ENCODE results near the gene ZNF283.
"Not testable (repeated sequence)": the region's sequence is repeated elsewhere in the genome, so short reads cannot be mapped to it uniquely, and the experiment has no call there.

The ZNF283 gene

GRCh38 chr19:43804432-43804831, 22.7 kb upstream of the ZNF283 start:
- TF ChIP-seq ZNF146 (tag by site-specific recombination; IDR thresholded peaks at IDR 0.05) (no peak), ZNF155 (tag by site-specific recombination; IDR thresholded peaks at IDR 0.05) (no peak), ZNF239 (tag by site-specific recombination; IDR thresholded peaks at IDR 0.05) (no peak), IKZF3 (tag by site-specific recombination; IDR thresholded peaks at IDR 0.05) (no peak)
- TF ChIP-seq, protein P1, sequence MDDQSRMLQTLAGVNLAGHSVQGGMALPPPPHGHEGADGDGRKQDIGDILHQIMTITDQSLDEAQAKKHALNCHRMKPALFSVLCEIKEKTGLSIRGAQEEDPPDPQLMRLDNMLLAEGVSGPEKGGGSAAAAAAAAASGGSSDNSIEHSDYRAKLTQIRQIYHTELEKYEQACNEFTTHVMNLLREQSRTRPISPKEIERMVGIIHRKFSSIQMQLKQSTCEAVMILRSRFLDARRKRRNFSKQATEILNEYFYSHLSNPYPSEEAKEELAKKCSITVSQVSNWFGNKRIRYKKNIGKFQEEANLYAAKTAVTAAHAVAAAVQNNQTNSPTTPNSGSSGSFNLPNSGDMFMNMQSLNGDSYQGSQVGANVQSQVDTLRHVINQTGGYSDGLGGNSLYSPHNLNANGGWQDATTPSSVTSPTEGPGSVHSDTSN (CRISPR knock-in tag; IDR thresholded peaks at IDR 0.05): no peak
- ChIA-PET POLR2A (no interaction called here), CTCF (interaction anchor here (0.7 kb wide), 1 partner anchor 372 kb away, joined by 3 read pairs; no protein-coding TSS in a partner anchor)
- no peaks in the 10 kb centered on the region; a peak in 2 of 3 replicates for H3K36me3 ChIP-seq (ENCODE audit: control insufficient read depth in 2 of 2, insufficient read depth in 1 of 2, low read length in 2 of 2)
- H3K4me3 ChIP-seq (ENCODE audit: low read depth, low read length): no peak overlapping the region
- no peaks in the 10 kb centered on the region for H3K4me1 ChIP-seq (ENCODE audit: control insufficient read depth, insufficient read depth, low read length)
- peaks cover 3% of the 10 kb centered on the region for H3K9me3 ChIP-seq (ENCODE audit: control insufficient read depth, insufficient read depth, low read depth, low read length)
- H3K27ac ChIP-seq (ENCODE audit: extremely low read depth, low read depth, low read length): no peak overlapping the region

- POLR2A ChIA-PET; H3K36me3 ChIP-seq (ENCODE audit: control insufficient read depth in 2 of 2, insufficient read depth in 1 of 2, low read length in 2 of 2); H3K27ac ChIP-seq (ENCODE audit: extremely low read depth, low read depth, low read length); H3K9me3 ChIP-seq (ENCODE audit: control insufficient read depth, insufficient read depth, low read depth, low read length); H3K4me3 ChIP-seq (ENCODE audit: low read depth, low read length); H3K4me1 ChIP-seq (ENCODE audit: control insufficient read depth, insufficient read depth, low read length): not testable (repeated sequence)
- CTCF ChIA-PET: interaction anchor here (0.6 to 2.5 kb wide), 5 partner anchors 12 to 299 kb away, joined by 5 to 8 read pairs (median 7); no protein-coding TSS in a partner anchor
- peak; percentile 41 for TF ChIP-seq PRDM10 (tag by site-specific recombination; IDR thresholded peaks at IDR 0.05)
- TF ChIP-seq ZNF121 (tag by site-specific recombination; IDR thresholded peaks at IDR 0.05): 0 out of 2 replicates have a peak, but pooled peaks have one; percentile 14
- TF ChIP-seq CTCF (tag by site-specific recombination; IDR thresholded peaks at IDR 0.05): 0 out of 2 replicates have a peak, but pooled peaks have one; percentile 19
Observed at GRCh38 chr19:43806401-43806800, 20.7 kb upstream of the ZNF283 start.

DNA sequence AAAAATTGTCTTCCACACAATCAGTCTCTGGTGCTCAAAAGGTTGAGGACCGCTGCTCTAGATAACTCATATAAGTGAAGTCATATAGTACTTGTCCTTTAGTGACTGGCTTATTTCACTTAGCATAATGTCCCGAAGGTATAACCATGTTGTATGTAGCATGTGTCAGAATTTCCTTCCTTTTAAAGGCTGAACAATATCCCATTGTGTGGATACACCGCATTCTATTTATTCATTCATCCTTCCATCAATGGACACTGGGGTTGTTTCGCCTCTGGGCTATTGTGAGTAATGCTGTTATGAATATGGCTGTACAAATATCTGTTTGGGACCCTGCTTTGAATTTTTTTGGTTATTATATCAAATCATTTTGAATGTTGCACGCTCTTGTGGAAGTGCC, 20.3 kb upstream of the ZNF283 start:
- ChIA-PET POLR2A (no interaction called here), CTCF (interaction anchor here (0.6 to 2.5 kb wide), 8 partner anchors 9 to 358 kb away, joined by 3 to 8 read pairs (median 6); no protein-coding TSS in a partner anchor)
- Histone ChIP-seq H3K9me3 (ENCODE audit: control insufficient read depth, insufficient read depth, low read depth, low read length) (peaks cover 3% of the 10 kb centered on the region), H3K27ac (ENCODE audit: extremely low read depth, low read depth, low read length) (no peak overlapping the region), H3K36me3 (ENCODE audit: control insufficient read depth in 2 of 2, insufficient read depth in 1 of 2, low read length in 2 of 2) (no peaks in the 10 kb centered on the region; a peak in 2 of 3 replicates), H3K4me3 (ENCODE audit: low read depth, low read length) (no peak overlapping the region), H3K4me1 (ENCODE audit: control insufficient read depth, insufficient read depth, low read length) (no peaks in the 10 kb centered on the region)
- TF ChIP-seq GFI1B (tag by site-specific recombination; IDR thresholded peaks at IDR 0.05) (no peak), ZNF626 (tag by site-specific recombination; IDR thresholded peaks at IDR 0.05) (no peak), ZNF292 (tag by site-specific recombination; IDR thresholded peaks at IDR 0.05; ENCODE audit: borderline replicate concordance, low read depth) (no peak), ZFP41 (tag by site-specific recombination; IDR thresholded peaks at IDR 0.05; ENCODE audit: borderline replicate concordance) (no peak), ZNF585B (tag by site-specific recombination; IDR thresholded peaks at IDR 0.05) (no peak), ZNF248 (tag by site-specific recombination; IDR thresholded peaks at IDR 0.05) (no peak), ZBTB1 (tag by site-specific recombination; IDR thresholded peaks at IDR 0.05) (no peak)
- TF ChIP-seq, protein P2, sequence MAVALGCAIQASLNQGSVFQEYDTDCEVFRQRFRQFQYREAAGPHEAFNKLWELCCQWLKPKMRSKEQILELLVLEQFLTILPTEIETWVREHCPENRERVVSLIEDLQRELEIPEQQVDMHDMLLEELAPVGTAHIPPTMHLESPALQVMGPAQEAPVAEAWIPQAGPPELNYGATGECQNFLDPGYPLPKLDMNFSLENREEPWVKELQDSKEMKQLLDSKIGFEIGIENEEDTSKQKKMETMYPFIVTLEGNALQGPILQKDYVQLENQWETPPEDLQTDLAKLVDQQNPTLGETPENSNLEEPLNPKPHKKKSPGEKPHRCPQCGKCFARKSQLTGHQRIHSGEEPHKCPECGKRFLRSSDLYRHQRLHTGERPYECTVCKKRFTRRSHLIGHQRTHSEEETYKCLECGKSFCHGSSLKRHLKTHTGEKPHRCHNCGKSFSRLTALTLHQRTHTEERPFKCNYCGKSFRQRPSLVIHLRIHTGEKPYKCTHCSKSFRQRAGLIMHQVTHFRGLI (tag by site-specific recombination; IDR thresholded peaks at IDR 0.05): no peak
- TF ChIP-seq, protein P3, sequence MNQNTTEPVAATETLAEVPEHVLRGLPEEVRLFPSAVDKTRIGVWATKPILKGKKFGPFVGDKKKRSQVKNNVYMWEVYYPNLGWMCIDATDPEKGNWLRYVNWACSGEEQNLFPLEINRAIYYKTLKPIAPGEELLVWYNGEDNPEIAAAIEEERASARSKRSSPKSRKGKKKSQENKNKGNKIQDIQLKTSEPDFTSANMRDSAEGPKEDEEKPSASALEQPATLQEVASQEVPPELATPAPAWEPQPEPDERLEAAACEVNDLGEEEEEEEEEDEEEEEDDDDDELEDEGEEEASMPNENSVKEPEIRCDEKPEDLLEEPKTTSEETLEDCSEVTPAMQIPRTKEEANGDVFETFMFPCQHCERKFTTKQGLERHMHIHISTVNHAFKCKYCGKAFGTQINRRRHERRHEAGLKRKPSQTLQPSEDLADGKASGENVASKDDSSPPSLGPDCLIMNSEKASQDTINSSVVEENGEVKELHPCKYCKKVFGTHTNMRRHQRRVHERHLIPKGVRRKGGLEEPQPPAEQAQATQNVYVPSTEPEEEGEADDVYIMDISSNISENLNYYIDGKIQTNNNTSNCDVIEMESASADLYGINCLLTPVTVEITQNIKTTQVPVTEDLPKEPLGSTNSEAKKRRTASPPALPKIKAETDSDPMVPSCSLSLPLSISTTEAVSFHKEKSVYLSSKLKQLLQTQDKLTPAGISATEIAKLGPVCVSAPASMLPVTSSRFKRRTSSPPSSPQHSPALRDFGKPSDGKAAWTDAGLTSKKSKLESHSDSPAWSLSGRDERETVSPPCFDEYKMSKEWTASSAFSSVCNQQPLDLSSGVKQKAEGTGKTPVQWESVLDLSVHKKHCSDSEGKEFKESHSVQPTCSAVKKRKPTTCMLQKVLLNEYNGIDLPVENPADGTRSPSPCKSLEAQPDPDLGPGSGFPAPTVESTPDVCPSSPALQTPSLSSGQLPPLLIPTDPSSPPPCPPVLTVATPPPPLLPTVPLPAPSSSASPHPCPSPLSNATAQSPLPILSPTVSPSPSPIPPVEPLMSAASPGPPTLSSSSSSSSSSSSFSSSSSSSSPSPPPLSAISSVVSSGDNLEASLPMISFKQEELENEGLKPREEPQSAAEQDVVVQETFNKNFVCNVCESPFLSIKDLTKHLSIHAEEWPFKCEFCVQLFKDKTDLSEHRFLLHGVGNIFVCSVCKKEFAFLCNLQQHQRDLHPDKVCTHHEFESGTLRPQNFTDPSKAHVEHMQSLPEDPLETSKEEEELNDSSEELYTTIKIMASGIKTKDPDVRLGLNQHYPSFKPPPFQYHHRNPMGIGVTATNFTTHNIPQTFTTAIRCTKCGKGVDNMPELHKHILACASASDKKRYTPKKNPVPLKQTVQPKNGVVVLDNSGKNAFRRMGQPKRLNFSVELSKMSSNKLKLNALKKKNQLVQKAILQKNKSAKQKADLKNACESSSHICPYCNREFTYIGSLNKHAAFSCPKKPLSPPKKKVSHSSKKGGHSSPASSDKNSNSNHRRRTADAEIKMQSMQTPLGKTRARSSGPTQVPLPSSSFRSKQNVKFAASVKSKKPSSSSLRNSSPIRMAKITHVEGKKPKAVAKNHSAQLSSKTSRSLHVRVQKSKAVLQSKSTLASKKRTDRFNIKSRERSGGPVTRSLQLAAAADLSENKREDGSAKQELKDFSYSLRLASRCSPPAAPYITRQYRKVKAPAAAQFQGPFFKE (tag by site-specific recombination; IDR thresholded peaks at IDR 0.05; ENCODE audit: borderline replicate concordance): no peak

Measured in HEK293 (cell line).